DMS79 (cell line): ENCODE results near the gene USP24.
"Not testable (repeated sequence)": the region's sequence is repeated elsewhere in the genome, so short reads cannot be mapped to it uniquely, and the experiment has no call there.

Experiments
- DNase-seq: peaks from one replicate; lab custom pipeline; 2025; lab: John Stamatoyannopoulos, UW

Gene USP24

GRCh38 chr1:55199735-55200134 lies 15.4 kb downstream of the USP24 start:
- not testable (repeated sequence) for DNase-seq

GRCh38 chr1:55198044-55198443 lies 17.1 kb downstream of the USP24 start:
- DNase-seq: no peak

- DNase-seq: no peak
These were observed 18.1 kb downstream of the USP24 start for GRCh38 chr1:55197099-55197498.

GRCh38 chr1:55196433-55197035 lies 18.6 kb downstream of the USP24 start:
- no peak for DNase-seq

- no peak for DNase-seq
These were observed 19.5 kb downstream of the USP24 start for GRCh38 chr1:55195521-55196233.

GRCh38 chr1:55194851-55195250 lies 20.3 kb downstream of the USP24 start:
- DNase-seq: no peak

GRCh38 chr1:55192093-55192492 lies 23.1 kb downstream of the USP24 start:
- DNase-seq: no peak

GRCh38 chr1:55191219-55191952 lies 23.8 kb downstream of the USP24 start:
- DNase-seq: not testable (repeated sequence)

GRCh38 chr1:55190109-55190508 lies 25.1 kb downstream of the USP24 start:
- no peak for DNase-seq

GRCh38 chr1:55188909-55189308 lies 26.3 kb downstream of the USP24 start:
- no peak for DNase-seq

GRCh38 chr1:55185832-55186231 lies 29.3 kb downstream of the USP24 start:
- no peak for DNase-seq

GRCh38 chr1:55184859-55185258 lies 30.3 kb downstream of the USP24 start:
- DNase-seq: no peak

- no peak for DNase-seq
These were observed 33.5 kb downstream of the USP24 start for GRCh38 chr1:55181666-55182065.

- DNase-seq: no peak
These were observed 35.0 kb downstream of the USP24 start for GRCh38 chr1:55180075-55180670.

GRCh38 chr1:55179177-55179835 lies 35.9 kb downstream of the USP24 start:
- no peak for DNase-seq

GRCh38 chr1:55172687-55173086 lies 42.5 kb downstream of the USP24 start:
- no peak for DNase-seq

GRCh38 chr1:55172272-55172671 lies 42.9 kb downstream of the USP24 start:
- DNase-seq: no peak

GRCh38 chr1:55171694-55172093 lies 43.5 kb downstream of the USP24 start:
- no peak for DNase-seq

GRCh38 chr1:55170426-55170825 lies 44.7 kb downstream of the USP24 start:
- no peak for DNase-seq

GRCh38 chr1:55169126-55169525 lies 46.0 kb downstream of the USP24 start:
- DNase-seq: no peak

GRCh38 chr1:55168353-55168752 lies 46.8 kb downstream of the USP24 start:
- no peak for DNase-seq

- DNase-seq: no peak
These were observed 47.8 kb downstream of the USP24 start for GRCh38 chr1:55167224-55167871.
